Transverse colon (tissue), 4 donors: ENCODE data around the gene MGAT5.

Source experiments
- CTCF ChIP-seq, 5 experiments: fragments of 200-600 bp in 3 of 5; fragments of 450-650 bp in 2 of 5; sonication (generic) in 3 of 5; IDR thresholded peaks; 1 replicate in 2 of 5; 2 replicates in 3 of 5; pipeline ENCODE4 v1.5.1; 2016 to 2017; ENCODE audit warnings: antibody characterized with exemption in 5 of 5, inconsistent platforms in 3 of 5, mild to moderate bottlenecking in 2 of 5, moderate library complexity in 1 of 5
- EP300 ChIP-seq: sonication (generic); formaldehyde crosslinking; IDR thresholded peaks from one replicate; pipeline ENCODE4 v1.6.1; 2017; ENCODE audit warnings: antibody characterized with exemption, low read depth
- POLR2A ChIP-seq: fragments of 450-650 bp; IDR thresholded peaks from one replicate; pipeline ENCODE4 v1.6.1; 2016; ENCODE audit warnings: antibody characterized with exemption, mild to moderate bottlenecking, moderate library complexity
- POLR2AphosphoS5 ChIP-seq, 3 donors: sonication (generic); formaldehyde crosslinking; IDR thresholded peaks; one replicate each; pipeline ENCODE4 v1.6.1; 2016; ENCODE audit warnings: antibody characterized with exemption in 3 of 3

- no peak for TF ChIP-seq CTCF (IDR thresholded peaks at IDR 0.05)
- no peak for TF ChIP-seq POLR2A
- no peak for TF ChIP-seq POLR2AphosphoS5 (IDR thresholded peaks at IDR 0.05)
- no peak for TF ChIP-seq EP300
Observed at GRCh38 chr2:134401081-134401497, 147.2 kb downstream of the MGAT5 start.
